Neural cell (in vitro differentiated cells): ENCODE data around the gene RTP1. TPM values are rescaled to one million over a fixed set of nuclear protein-coding genes. Genes with fewer than 3 reads are reported as not detected.

Experiments used
- H2AFZ ChIP-seq: fragments of 200-600, 300-800 bp; sonication (generic), shearing (Covaris generic); 2 replicates; pipeline ENCODE4 v1.6.0; 2014; ENCODE audit warnings: low read depth, mild to moderate bottlenecking, antibody characterized with exemption, low read length, moderate library complexity
- H3F3A ChIP-seq: fragments of 200-600 bp; shearing (Covaris generic); 2 replicates; pipeline ENCODE4 v1.6.1; 2016; ENCODE audit warnings: mild to moderate bottlenecking, moderate library complexity, mixed read lengths, antibody characterized with exemption, low read length; ENCODE audit not compliant: insufficient read depth, poor library complexity, severe bottlenecking
- H3K27ac ChIP-seq: fragments of 200-600, 300-800 bp; sonication (generic), shearing (Covaris generic); 2 replicates; pipeline ENCODE4 v1.5.1; 2014; ENCODE audit warnings: mild to moderate bottlenecking, low read length, moderate library complexity
- H3K27me3 ChIP-seq: fragments of 300-800, 200-600 bp; sonication (generic), shearing (Covaris generic); 2 replicates; pipeline ENCODE4 v1.6.0; 2014; ENCODE audit warnings: mild to moderate bottlenecking, low read depth, low read length, moderate library complexity; ENCODE audit not compliant: insufficient read depth
- H3K36me3 ChIP-seq: fragments of 300-800, 200-600 bp; sonication (generic), shearing (Covaris generic); 2 replicates; pipeline ENCODE4 v1.5.1; 2014; ENCODE audit warnings: mild to moderate bottlenecking, antibody characterized with exemption, low read length, moderate library complexity; ENCODE audit not compliant: insufficient read depth
- H3K4me2 ChIP-seq: fragments of 300-800, 200-600 bp; sonication (generic), shearing (Covaris generic); 2 replicates; pipeline ENCODE4 v1.6.0; 2014; ENCODE audit warnings: mild to moderate bottlenecking, low read length
- H3K4me3 ChIP-seq: fragments of 300-800, 200-600 bp; sonication (generic), shearing (Covaris generic); 2 replicates; pipeline ENCODE4 v1.5.1; 2014; ENCODE audit warnings: mild to moderate bottlenecking, low read length, moderate library complexity
- H3K79me2 ChIP-seq: fragments of 200-600 bp; shearing (Covaris generic); replicated peaks from 2 replicates; pipeline ENCODE4 v1.6.0; 2014; ENCODE audit warnings: mild to moderate bottlenecking, low read length, moderate library complexity; ENCODE audit not compliant: insufficient read depth
- H3K9ac ChIP-seq: fragments of 300-800, 200-600 bp; sonication (generic), shearing (Covaris generic); 2 replicates; pipeline ENCODE4 v1.6.1; 2016; ENCODE audit warnings: mild to moderate bottlenecking, low read length, mixed read lengths
- H3K9me2 ChIP-seq: fragments of 200-600 bp; shearing (Covaris generic); 2 replicates; pipeline ENCODE4 v1.6.1; 2016; ENCODE audit warnings: mild to moderate bottlenecking, low read length, mixed read lengths; ENCODE audit not compliant: insufficient read depth
- H3K9me3 ChIP-seq: fragments of 200-600, 300-800 bp; sonication (generic), shearing (Covaris generic); 2 replicates; pipeline ENCODE4 v1.6.1; 2016; ENCODE audit warnings: mild to moderate bottlenecking, mixed run types, low read length, moderate library complexity, mixed read lengths
- H4K20me1 ChIP-seq: fragments of 200-600 bp; shearing (Covaris generic); 2 replicates; pipeline ENCODE4 v1.6.1; 2016; ENCODE audit warnings: mild to moderate bottlenecking, mixed run types; ENCODE audit not compliant: insufficient read depth
- EP300 ChIP-seq: fragments of 450-650 bp; conservative IDR thresholded peaks from 2 replicates; pipeline ENCODE4 v1.6.1; 2014; ENCODE audit warnings: antibody characterized with exemption, mild to moderate bottlenecking, moderate library complexity; ENCODE audit not compliant: poor library complexity, severe bottlenecking
- EZH2 ChIP-seq: fragments of 200-600, 300-800 bp; shearing (Covaris generic), sonication (generic); IDR thresholded peaks from 2 replicates; pipeline ENCODE4 v1.6.1; 2014; ENCODE audit warnings: antibody characterized with exemption, low read length, borderline replicate concordance, mild to moderate bottlenecking; ENCODE audit not compliant: insufficient read depth, poor library complexity, severe bottlenecking
- MXI1 ChIP-seq: fragments of 450-650 bp; conservative IDR thresholded peaks from 2 replicates; pipeline ENCODE4 v1.6.1; 2014; ENCODE audit warnings: antibody characterized with exemption, mild to moderate bottlenecking; ENCODE audit not compliant: poor library complexity, severe bottlenecking
- POLR2AphosphoS5 ChIP-seq: IDR thresholded peaks from 2 replicates; pipeline ENCODE4 v1.6.1; 2012
- RAD21 ChIP-seq: fragments of 450-650 bp; conservative IDR thresholded peaks from 2 replicates; pipeline ENCODE4 v1.6.1; 2014; ENCODE audit warnings: antibody characterized with exemption, mild to moderate bottlenecking, moderate library complexity
- SMC3 ChIP-seq: fragments of 450-650 bp; conservative IDR thresholded peaks from 2 replicates; pipeline ENCODE4 v1.6.1; 2014; ENCODE audit warnings: antibody characterized with exemption, mild to moderate bottlenecking, moderate library complexity; ENCODE audit not compliant: poor library complexity
- TAF1 ChIP-seq: IDR thresholded peaks from 2 replicates; pipeline ENCODE4 v1.6.1; 2012; ENCODE audit warnings: low read depth
- polyA plus RNA-seq: library from polyadenylated mRNA; depleted of rRNA; stranded (reverse); fragments of >200 nt; gene quantifications from 2 replicates; pipeline ENCODE4 v1.2.3, GENCODE V29; 2014
- TF ChIP-seq, protein P1 (sequence below): IDR thresholded peaks from 2 replicates; pipeline ENCODE4 v1.6.1; 2012; ENCODE audit warnings: borderline replicate concordance
- TF ChIP-seq, protein P2 (sequence below): fragments of 450-650 bp; IDR thresholded peaks from 2 replicates; pipeline ENCODE4 v1.5.1; 2014; ENCODE audit warnings: antibody characterized with exemption, mild to moderate bottlenecking, moderate library complexity; ENCODE audit not compliant: poor library complexity, severe bottlenecking

The RTP1 gene
- polyA plus RNA-seq, 1 donor from 2014 or later, result 2.0 TPM

DNA sequence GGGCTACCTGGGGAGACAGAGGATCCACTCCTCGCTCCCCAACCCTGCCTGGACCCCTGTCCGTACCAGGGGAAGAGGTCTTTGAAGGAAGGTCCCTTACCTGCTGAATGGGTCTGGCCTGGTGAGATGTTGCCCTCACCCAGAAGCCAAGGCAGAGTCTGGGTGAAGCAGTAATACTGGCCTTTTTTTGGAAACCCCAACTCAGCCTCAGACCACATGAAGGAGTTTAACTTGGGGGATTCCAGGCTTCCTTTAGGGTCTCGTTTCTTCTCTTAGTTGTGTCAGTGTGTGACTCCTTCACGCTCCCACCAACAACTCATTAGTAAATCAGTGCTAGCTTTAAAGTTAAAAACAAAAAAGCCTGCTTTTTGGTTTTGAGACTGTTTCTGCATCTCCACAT lies 45.6 kb downstream of the RTP1 start:
- H3F3A ChIP-seq, result no peaks in the 10 kb centered on the region
- no peaks in the 10 kb centered on the region for H3K9me2 ChIP-seq
- H3K27me3 ChIP-seq, result no peaks in the 10 kb centered on the region
- H3K4me3 ChIP-seq, result no peak overlapping the region
- H3K9ac ChIP-seq, result no peak overlapping the region
- H4K20me1 ChIP-seq, result no peaks in the 10 kb centered on the region
- no peak overlapping the region for H3K27ac ChIP-seq
- H2AFZ ChIP-seq, result no peak overlapping the region
- no peaks in the 10 kb centered on the region for H3K9me3 ChIP-seq
- no peak overlapping the region for H3K4me2 ChIP-seq
- no peaks in the 10 kb centered on the region for H3K36me3 ChIP-seq
- no peaks in the 10 kb centered on the region for H3K79me2 ChIP-seq
- TF ChIP-seq MXI1, result no peak
- TF ChIP-seq EP300, result no peak

DNA sequence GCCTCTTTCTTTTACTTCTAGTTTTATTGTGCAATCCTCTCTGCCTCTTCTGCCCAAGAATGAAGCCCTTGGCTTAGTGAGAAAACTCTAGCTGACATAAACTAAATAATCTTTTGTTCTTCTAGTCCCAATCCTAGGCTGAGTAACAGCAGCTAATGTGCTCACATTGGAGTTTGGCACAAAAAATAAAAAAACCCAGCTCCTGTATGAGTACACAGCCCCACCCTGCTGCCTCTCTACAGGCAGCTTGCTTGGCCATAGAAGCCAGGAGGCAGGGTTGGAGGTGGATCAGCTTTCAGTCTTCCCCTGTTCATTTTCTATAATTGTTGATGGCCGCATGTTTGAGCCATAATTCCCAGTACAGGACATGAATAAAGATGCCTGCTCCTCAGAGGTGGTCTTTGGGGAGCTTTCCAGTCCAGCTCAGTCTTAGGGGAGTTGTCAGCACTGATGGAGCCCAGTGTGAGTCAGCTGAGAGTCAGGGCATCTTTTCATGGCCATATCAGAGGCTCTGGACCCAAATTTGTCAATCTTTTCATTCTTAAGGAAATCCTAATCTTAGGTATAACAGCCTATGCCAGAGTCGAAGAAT lies 46.7 kb downstream of the RTP1 start:
- Histone ChIP-seq H4K20me1 (no peaks in the 10 kb centered on the region), H3K4me3 (no peak overlapping the region), H3K9me3 (no peaks in the 10 kb centered on the region), H3K9ac (no peak overlapping the region), H3K9me2 (no peaks in the 10 kb centered on the region), H3K4me2 (no peak overlapping the region), H3K27ac (no peak overlapping the region), H3K27me3 (no peaks in the 10 kb centered on the region), H2AFZ (no peak overlapping the region), H3F3A (no peaks in the 10 kb centered on the region), H3K36me3 (no peaks in the 10 kb centered on the region), H3K79me2 (no peaks in the 10 kb centered on the region)
- no peak for TF ChIP-seq EP300
- TF ChIP-seq SMC3, result no peak
- TF ChIP-seq, protein P1, sequence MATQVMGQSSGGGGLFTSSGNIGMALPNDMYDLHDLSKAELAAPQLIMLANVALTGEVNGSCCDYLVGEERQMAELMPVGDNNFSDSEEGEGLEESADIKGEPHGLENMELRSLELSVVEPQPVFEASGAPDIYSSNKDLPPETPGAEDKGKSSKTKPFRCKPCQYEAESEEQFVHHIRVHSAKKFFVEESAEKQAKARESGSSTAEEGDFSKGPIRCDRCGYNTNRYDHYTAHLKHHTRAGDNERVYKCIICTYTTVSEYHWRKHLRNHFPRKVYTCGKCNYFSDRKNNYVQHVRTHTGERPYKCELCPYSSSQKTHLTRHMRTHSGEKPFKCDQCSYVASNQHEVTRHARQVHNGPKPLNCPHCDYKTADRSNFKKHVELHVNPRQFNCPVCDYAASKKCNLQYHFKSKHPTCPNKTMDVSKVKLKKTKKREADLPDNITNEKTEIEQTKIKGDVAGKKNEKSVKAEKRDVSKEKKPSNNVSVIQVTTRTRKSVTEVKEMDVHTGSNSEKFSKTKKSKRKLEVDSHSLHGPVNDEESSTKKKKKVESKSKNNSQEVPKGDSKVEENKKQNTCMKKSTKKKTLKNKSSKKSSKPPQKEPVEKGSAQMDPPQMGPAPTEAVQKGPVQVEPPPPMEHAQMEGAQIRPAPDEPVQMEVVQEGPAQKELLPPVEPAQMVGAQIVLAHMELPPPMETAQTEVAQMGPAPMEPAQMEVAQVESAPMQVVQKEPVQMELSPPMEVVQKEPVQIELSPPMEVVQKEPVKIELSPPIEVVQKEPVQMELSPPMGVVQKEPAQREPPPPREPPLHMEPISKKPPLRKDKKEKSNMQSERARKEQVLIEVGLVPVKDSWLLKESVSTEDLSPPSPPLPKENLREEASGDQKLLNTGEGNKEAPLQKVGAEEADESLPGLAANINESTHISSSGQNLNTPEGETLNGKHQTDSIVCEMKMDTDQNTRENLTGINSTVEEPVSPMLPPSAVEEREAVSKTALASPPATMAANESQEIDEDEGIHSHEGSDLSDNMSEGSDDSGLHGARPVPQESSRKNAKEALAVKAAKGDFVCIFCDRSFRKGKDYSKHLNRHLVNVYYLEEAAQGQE, result no peak
- no peak for TF ChIP-seq EZH2
- no peak for TF ChIP-seq MXI1
- TF ChIP-seq RAD21, result no peak
- TF ChIP-seq POLR2AphosphoS5, result no peak
- TF ChIP-seq TAF1, result no peak
- TF ChIP-seq, protein P2, sequence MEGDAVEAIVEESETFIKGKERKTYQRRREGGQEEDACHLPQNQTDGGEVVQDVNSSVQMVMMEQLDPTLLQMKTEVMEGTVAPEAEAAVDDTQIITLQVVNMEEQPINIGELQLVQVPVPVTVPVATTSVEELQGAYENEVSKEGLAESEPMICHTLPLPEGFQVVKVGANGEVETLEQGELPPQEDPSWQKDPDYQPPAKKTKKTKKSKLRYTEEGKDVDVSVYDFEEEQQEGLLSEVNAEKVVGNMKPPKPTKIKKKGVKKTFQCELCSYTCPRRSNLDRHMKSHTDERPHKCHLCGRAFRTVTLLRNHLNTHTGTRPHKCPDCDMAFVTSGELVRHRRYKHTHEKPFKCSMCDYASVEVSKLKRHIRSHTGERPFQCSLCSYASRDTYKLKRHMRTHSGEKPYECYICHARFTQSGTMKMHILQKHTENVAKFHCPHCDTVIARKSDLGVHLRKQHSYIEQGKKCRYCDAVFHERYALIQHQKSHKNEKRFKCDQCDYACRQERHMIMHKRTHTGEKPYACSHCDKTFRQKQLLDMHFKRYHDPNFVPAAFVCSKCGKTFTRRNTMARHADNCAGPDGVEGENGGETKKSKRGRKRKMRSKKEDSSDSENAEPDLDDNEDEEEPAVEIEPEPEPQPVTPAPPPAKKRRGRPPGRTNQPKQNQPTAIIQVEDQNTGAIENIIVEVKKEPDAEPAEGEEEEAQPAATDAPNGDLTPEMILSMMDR, result no peak

DNA sequence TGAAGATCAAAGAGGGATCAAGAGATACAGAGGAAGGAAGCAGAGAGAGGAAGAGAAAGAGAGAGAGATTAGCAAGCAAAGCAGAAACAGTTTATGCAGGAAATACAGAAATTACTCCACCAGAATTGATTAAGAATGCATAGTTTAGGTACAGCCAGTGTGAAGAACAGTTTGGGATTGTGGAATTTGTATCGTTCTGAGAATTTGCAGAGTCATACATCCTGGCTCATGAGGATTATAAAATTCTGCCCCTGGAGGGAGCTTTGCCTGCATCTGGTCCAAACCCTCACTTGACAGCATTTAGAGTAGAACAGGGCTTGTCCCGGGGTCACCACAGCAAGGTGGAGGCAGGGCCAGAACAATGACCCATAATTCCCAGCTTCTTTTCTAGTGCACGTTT lies 50.1 kb downstream of the RTP1 start:
- no peak overlapping the region for H3K4me3 ChIP-seq
- H3K79me2 ChIP-seq, result no peaks in the 10 kb centered on the region
- no peak overlapping the region for H3K27ac ChIP-seq
- no peaks in the 10 kb centered on the region for H3K9me2 ChIP-seq
- H3K9me3 ChIP-seq, result no peaks in the 10 kb centered on the region
- H3K4me2 ChIP-seq, result no peak overlapping the region
- H3K9ac ChIP-seq, result no peak overlapping the region
- H3F3A ChIP-seq, result no peaks in the 10 kb centered on the region
- TF ChIP-seq MXI1, result no peak
- H2AFZ ChIP-seq, result no peak overlapping the region
- H3K27me3 ChIP-seq, result no peaks in the 10 kb centered on the region
- no peaks in the 10 kb centered on the region for H3K36me3 ChIP-seq
- no peaks in the 10 kb centered on the region for H4K20me1 ChIP-seq

Other genes starting within 250 kb of the RTP1 start
- 9.8 and 19.9 TPM in 2 replicates for gene RPL39L, start 58.0 kb upstream of the RTP1 start, polyA plus RNA-seq
- 0.19 and 0.74 TPM in 2 replicates for gene MASP1, start 94.3 kb downstream of the RTP1 start, polyA plus RNA-seq
- gene RTP4, start 170.9 kb downstream of the RTP1 start, polyA plus RNA-seq, result not detected in 2 replicates